ENCODE measurements around the gene DUSP11.
"Not testable (repeated sequence)": the region's sequence is repeated elsewhere in the genome, so short reads cannot be mapped to it uniquely, and the experiment has no call there.

The DUSP11 gene

DNA sequence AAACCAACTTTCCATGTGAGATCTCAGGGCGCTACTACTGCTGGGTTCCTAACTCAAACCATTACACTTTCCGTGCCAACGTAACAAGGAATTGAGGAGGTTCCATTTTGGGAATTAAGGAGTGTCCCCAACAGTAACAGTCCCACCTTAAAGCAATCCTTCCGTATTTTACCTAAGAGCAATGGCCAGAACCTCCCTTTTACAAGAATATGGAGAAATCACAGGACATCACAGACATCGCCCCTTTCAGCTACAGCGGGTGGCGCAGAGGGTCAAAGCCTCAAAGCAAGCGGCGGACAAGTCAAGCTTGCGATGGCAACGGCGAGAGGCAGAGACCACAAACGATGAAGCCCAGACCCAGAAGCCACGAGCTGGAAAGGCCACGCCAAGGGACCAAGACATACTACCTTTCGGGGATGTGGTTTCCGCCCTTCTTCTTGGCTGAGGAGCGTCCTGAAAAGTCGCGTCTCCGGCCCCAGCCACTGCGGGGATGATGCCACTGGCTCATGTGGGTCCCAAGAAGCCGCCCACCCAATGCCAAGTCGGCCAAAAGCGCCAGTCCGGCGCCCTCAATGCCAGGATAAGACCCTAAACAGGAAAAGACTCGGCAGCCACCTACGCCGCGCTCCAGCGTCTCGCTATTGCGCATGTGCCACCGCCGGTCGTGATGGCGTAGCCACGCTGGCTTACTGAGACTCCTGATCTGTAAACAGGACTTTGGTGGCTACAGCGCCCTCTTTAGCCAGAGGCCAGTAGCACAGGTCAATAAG, at the start of gene DUSP11:
DUSP11 (minus strand) TSS at position 637 of the 770 bp plus-strand sequence; CDS start at position 508, 129 bp downstream.
- DNase-seq, result peak; percentile 66

GRCh38 chr2:73828818-73829570, 49.1 kb upstream of the DUSP11 start, which contains the start of gene STAMBP:
Gene STAMBP, plus strand, starts transcription at chr2:73828961. Its CDS starts 1,896 bp downstream, at chr2:73830857.
- DNase-seq, result peak; percentile 89

DNA sequence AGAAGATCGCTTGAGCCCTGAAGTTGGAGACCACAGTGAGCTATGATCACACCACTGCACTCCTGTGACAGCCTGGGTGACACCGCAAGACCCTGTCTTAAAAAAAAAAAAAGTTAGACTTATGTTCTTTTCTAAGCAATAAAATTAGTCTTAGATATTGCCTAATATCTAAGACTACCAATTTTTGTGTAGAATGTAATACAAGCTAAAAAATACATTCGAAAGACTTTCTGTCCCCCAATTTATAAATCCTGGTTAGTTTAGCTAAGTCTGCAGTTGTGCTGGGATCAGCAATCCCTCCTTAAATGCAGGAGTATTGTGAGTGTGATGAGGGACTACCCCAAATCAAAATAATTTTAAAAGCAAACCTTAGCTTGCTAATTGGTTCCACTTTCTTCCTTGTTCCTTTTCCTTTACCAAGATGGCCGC, 48.5 kb upstream of the DUSP11 start:
- DNase-seq, result no peak

- DNase-seq, result no peak
These were observed 47.9 kb upstream of the DUSP11 start for GRCh38 chr2:73827660-73828388.

GRCh38 chr2:73827018-73827417, 47.1 kb upstream of the DUSP11 start:
- no peak for DNase-seq

DNA sequence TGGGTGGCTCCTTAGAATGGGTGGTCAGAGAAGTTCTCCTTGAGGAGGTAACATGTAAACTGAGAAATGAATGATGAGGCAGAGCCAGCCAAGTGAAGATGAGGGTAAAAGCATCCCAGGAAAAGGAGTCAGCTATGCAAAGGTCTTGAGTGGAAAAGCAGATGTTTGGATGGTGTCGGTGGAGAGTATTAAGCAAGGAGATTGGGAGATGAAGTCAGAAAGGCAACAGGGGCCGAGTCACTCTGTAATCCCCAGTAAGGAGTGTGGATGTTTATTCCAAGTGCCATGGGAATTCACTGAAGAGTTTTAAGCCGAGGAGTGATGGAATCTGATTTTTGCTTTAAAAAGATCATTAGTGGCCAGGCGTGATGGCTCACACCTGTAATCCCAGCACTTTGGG, 45.5 kb upstream of the DUSP11 start:
- DNase-seq, result no peak

- peak; percentile 61 for DNase-seq
These were observed 44.1 kb upstream of the DUSP11 start for GRCh38 chr2:73823916-73824523.

DNA sequence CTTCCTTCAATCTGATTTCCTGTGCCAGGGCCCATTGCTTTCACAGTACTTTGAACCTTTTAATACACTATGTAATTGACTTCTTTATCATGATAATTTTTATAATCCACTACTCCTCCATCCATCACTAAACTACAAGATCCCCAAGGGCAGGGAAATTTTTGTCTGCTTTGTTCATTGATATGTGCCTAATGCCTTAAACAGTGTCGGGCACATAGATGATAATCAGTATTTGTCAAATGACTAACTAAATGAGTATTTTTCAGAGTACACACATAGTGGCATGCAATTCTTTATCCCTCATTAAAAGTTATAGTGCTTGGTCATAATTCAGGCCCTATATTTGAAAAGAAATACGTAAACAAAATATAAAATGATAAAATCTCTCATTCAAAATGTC, 43.5 kb upstream of the DUSP11 start:
- DNase-seq, result no peak

DNA sequence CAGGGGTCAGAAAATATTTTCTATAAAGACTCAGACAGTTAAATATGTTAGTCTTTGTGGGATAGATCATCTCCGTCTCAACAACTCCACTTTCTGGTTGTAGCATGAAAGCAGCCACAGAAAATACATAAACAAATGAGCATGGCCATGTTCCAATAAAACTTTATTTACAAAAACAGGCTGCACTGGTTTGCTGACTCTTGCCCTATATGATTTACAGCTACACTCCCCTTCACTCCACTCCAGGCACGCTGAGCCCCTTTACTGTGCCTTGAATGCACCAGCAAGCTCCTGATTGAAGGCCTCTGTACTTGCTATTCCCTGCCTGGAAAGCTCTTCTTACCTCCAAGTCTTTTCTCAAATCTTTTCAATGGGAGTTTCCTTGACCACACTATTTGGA, 43.1 kb upstream of the DUSP11 start:
- no peak for DNase-seq

DNA sequence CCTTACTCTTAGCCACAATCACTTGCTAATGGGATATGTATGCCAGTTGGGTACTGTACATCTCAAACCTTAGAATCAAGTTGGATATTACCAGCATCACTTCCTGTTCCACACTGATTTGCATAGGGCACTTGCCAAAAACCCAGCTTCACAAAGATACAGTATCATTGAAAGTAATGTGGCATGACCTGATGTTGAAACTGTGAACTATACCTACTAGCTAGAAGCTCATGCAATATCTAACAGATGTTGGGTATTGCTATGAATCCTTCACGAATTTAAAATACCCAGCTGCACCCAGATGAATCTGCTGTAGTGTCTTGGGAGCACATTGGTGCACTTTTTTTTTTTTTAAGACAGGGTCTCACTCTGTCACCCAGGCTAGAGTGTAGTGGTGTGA, 42.4 kb upstream of the DUSP11 start:
- no peak for DNase-seq

DNA sequence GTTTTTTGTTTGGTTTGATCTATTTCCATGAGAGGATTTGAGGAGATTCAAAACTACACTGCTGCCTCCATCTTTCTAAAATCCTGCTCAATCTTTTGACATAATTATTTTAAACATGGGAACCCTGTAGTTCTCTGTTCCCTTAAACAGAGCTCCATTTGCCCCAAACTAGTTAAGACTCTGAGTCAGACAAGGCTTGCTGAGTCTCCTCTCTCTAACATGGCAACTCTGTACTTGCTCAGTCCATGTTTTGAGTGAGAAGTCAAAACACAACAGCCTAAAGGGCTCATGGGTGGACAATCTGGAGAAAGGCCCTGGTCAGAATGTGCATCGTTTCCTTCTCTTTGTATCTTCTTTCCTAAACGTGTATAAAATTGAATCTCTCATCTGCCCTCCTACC, 41.8 kb upstream of the DUSP11 start:
- no peak for DNase-seq

DNA sequence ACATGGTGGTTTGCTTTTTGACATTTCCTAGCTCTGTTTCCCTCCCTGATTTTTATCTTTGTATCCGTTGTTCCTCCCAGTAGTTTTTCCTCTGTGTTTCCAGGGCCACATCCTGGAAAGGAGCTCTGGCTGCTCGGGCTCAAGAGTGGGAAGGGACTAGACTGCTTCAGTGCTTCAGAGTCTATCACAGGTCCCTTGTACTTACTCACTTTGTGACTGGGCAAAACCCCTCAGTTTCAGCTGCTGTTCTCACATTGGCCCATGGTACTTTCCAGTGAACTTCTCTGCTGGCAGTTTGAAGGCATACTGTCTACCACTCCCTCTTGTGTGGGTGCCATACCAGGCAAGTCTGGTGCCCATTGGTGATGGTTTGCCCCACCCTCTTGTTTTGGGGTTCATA, 41.3 kb upstream of the DUSP11 start:
- no peak for DNase-seq

- DNase-seq, result no peak
These were observed 38.4 kb upstream of the DUSP11 start for GRCh38 chr2:73818296-73818695.

DNA sequence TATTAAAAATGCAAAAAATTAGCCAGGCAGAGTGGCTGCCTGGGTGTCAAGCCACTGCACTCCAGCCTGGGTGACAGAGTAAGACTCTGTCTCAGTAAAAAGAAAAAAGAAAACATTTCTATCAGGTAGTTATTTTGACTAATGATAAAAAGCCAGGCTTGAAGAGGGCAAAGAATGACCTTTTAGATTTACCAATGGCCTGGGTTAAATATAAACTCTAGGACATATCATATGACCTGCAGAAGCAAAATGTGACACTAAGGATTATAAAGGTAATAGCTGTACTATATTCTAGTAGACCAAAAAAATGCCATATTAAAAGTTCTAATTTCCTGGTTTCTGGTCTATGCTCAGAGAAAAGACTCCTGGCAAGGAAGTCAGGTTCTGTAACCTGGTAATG, 32.7 kb upstream of the DUSP11 start:
- DNase-seq, result no peak

DNA sequence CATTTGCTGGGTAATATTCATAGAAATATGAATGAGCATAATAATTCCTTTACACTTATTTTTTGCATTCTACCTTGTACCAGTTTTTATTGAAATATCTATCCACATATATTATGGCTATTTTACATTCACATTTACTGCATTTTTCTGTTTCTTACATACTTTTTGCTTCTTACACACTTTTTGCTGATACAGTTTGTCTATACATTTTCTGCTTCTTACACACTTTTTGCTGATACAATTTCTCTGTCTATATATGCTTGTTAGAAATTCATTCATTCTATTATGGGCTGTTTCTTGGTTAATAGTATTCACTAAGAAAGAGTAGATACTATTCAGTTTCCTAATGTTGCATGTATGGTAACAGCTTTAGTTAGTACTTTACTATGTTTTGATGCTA, 32.0 kb upstream of the DUSP11 start:
- DNase-seq, result no peak

DNA sequence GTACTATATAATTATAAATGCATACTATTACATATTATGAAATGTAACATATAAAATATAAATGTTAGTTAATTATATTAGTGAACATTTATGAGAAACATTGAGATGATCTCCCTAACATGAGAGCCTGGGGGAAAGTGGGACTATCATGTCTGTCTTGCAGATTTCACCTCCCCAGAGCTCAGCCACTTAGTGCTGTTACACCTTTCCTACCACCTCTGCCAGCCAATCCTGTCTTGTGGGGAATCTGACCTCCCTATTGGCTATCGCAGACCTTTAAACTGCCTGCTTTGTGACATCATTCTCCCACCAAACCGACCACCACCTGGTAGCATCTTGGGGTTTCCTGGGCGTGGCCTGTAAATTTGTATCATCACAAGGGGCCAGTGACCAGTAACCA, 4.0 kb upstream of the DUSP11 start, which contains the start of gene C2orf78:
C2orf78 (plus strand) TSS at position 301 of the 400 bp plus-strand sequence. CDS start 127 bp downstream, outside the sequence.
- not testable (repeated sequence) for DNase-seq

DNA sequence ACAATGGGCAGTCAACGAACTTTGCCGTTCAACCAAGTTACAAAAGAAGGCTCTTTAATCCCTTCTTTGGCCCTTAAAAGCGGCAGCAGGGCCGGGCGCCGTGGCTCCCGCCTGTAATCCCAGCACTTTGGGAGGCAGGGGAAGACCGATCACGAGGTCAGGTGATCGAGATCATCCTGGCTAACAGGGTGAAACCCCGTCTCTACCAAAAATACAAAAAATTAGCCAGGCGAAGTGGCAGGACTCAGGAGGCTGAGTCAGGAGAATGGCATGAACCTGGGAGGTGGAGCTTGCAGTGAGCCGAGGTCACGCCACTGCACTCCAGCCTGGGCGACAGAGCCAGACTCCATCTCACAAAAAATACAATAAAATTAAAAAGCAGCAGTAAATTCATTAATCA, 3.5 kb upstream of the DUSP11 start:
- DNase-seq, result not testable (repeated sequence)

GRCh38 chr2:73780237-73780582, 307 bp upstream of the DUSP11 start:
- no peak for DNase-seq

GRCh38 chr2:73778867-73779466, 936 bp downstream of the DUSP11 start:
- DNase-seq, result not testable (repeated sequence)

DNA sequence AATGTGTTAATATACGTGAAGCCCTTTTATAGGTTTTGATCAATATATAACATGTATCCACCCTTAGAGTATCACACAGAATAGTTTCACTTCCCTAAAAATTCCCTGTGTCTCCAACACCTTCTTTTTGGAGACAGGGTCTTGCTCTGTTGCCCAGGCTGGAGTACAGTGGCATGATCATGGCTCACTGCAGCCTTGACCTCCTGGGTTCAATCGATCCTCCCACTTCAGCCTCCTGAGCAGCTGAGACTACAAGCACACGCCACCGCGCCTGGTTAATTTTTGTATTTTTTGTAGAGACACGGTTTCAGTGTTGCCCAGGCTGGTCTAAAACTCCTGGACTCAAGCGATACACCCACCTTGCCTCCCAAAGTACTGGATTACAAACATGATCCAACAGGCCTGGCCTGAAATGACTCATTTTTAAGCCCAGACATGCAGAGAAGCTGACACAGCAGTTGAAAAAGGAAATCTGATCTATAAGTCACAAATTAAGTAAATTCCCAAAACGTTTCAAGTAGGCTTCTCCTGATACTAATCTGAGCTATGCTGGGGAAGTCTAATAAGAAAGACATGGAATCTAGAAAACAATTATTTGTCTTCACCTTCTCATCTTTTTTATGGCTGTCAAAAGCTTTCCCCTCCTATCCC, 2.9 kb downstream of the DUSP11 start:
- no peak for DNase-seq

DNA sequence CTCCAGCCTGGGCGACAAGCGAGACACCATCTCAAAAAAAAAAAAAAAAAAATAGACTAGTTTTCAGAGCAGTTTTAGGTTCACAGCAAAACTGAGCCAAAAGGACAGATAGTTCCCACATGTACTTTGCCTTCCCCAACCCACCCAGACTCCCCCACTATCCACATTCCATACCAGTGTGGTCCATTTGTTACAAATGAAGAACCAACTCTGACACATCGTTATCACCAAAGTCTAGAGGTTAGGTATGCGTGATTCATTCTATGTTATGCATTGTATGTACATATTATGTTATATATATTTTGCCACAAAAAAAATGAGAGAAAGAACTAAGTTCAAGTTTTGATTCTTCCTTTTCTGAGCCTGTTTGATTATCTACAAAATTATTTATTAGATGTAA, 3.5 kb downstream of the DUSP11 start:
- no peak for DNase-seq

- DNase-seq, result no peak
These were observed 7.1 kb downstream of the DUSP11 start for GRCh38 chr2:73772819-73773218.

Data from NCI-H2107 (cell line).